Endodermal cell (in vitro differentiated cells): ENCODE results near the gene TMUB2. TPM values are rescaled to one million over a fixed set of nuclear protein-coding genes. Genes with fewer than 3 reads are reported as not detected.
A peak's percentile ranks its signal among the peaks of the same experiment; 100 is the strongest.
"Not testable (repeated sequence)": the region's sequence is repeated elsewhere in the genome, so short reads cannot be mapped to it uniquely, and the experiment has no call there.

ENCODE experiments used
- DNase-seq: peaks from one replicate; pipeline ENCODE4 v3.0.0-alpha.2; 2017
- H3K27ac ChIP-seq: 2 replicates; pipeline ENCODE4 v1.5.1; 2013; ENCODE audit warnings: mild to moderate bottlenecking, low read depth, low read length, moderate library complexity
- H3K27me3 ChIP-seq: 2 replicates; pipeline ENCODE4 v1.6.1; 2013; ENCODE audit warnings: mild to moderate bottlenecking, low read length, moderate library complexity; ENCODE audit not compliant: insufficient read depth, control insufficient read depth, poor library complexity, severe bottlenecking
- H3K36me3 ChIP-seq: 2 replicates; pipeline ENCODE4 v1.7.0; 2013; ENCODE audit warnings: mild to moderate bottlenecking, low read length, moderate library complexity; ENCODE audit not compliant: control insufficient read depth, insufficient read depth
- H3K4me1 ChIP-seq: one replicate; pipeline ENCODE4 v1.7.0; 2013; ENCODE audit warnings: low read length; ENCODE audit not compliant: control insufficient read depth, insufficient read depth
- H3K4me3 ChIP-seq: 2 replicates; pipeline ENCODE4 v1.5.1; 2013; ENCODE audit warnings: mild to moderate bottlenecking, low read length, moderate library complexity
- H3K9ac ChIP-seq: 2 replicates; pipeline ENCODE4 v1.6.1; 2013; ENCODE audit warnings: mild to moderate bottlenecking, low read length, moderate library complexity; ENCODE audit not compliant: poor library complexity, severe bottlenecking; ENCODE audit errors: extremely low read depth
- H3K9me3 ChIP-seq: 2 replicates; pipeline ENCODE4 v1.6.1; 2013; ENCODE audit warnings: mild to moderate bottlenecking, low read length, moderate library complexity; ENCODE audit not compliant: control insufficient read depth
- H3K27ac Mint-ChIP-seq: 2 replicates; pipeline ENCODE4 v1.8.0; 2020; ENCODE audit warnings: mixed read lengths
- H3K27me3 Mint-ChIP-seq: 2 replicates; pipeline ENCODE4 v1.8.0; 2021; ENCODE audit warnings: mild to moderate bottlenecking, mixed read lengths; ENCODE audit not compliant: insufficient read depth
- H3K36me3 Mint-ChIP-seq: 2 replicates; pipeline ENCODE4 v1.8.0; 2020; ENCODE audit warnings: low read depth, mixed read lengths
- H3K4me1 Mint-ChIP-seq: 2 replicates; pipeline ENCODE4 v1.8.0; 2020; ENCODE audit warnings: mixed read lengths
- H3K4me3 Mint-ChIP-seq: 2 replicates; pipeline ENCODE4 v1.8.0; 2020; ENCODE audit warnings: mild to moderate bottlenecking, moderate library complexity, mixed read lengths
- H3K9me3 Mint-ChIP-seq: 2 replicates; pipeline ENCODE4 v1.8.0; 2020; ENCODE audit warnings: mild to moderate bottlenecking, mixed read lengths
- CTCF ChIP-seq: fragments of 200-600 bp; sonication (generic); conservative IDR thresholded peaks from 2 replicates; pipeline ENCODE4 v1.5.0; 2021; ENCODE audit warnings: antibody characterized with exemption, mild to moderate bottlenecking
- WGBS, 2 experiments: methylation state at CpG; one replicate each; pipeline versions ENCODE4 v1.1.5 to v1.1.7; 2013; ENCODE audit warnings: missing lambda C conversion rate in 2 of 2, mixed read lengths in 1 of 2; ENCODE audit not compliant: insufficient coverage in 1 of 2, insufficient read length in 1 of 2; 5-methylcytosine and 5-hydroxymethylcytosine counted together
- long read RNA-seq, 4 experiments: library from polyadenylated mRNA in 2 of 4; library from RNA in 1 of 4; library from capped mRNA in 1 of 4; stranded (forward) in 3 of 4; unstranded in 1 of 4; transcript quantifications; one replicate each; pipeline ENCODE4 v2.0.0, GENCODE V29; 2020 to 2021; ENCODE audit warnings: inconsistent platforms in 1 of 4
- polyA plus RNA-seq, 2 experiments: library from polyadenylated mRNA; stranded (reverse); fragments of 50-300 nt; gene quantifications; one replicate each; pipeline ENCODE4 v1.2.3, GENCODE V29; 2013
- total RNA-seq, 2 donors: library from RNA; stranded (reverse); fragmentation: NEBNext Ultra II Directional in 1 of 2; extraction: Animal tissue kit (Norgen Biotek cat#: 25700) in 1 of 2; gene quantifications; 2 replicates in 1 of 2; 3 replicates in 1 of 2; pipeline ENCODE4 v1.2.1, GENCODE V29; 2021

The TMUB2 gene
- total RNA-seq, result 10 to 100 TPM; 28.8 to 33.1 TPM
- polyA plus RNA-seq (2013, experiment 1 of 2), result 43.4 TPM
- 38.5 TPM for polyA plus RNA-seq (2013, experiment 2 of 2)
- long read RNA-seq, experiment 1, partial matches to known transcripts, result 0 of 15 reads
- long read RNA-seq, experiment 1, other reads (novel, unspliced or antisense), result 11 of 15 reads
- long read RNA-seq, experiment 2, transcript TMUB2-201 (3 exons, 2,418 nt), result major isoform, 5 of 51 reads
- long read RNA-seq, experiment 2, partial matches to known transcripts, result 12 of 51 reads
- long read RNA-seq, experiment 2, other reads (novel, unspliced or antisense), result 23 of 51 reads
- long read RNA-seq, experiment 3, transcript TMUB2-201 (3 exons, 2,418 nt), result major isoform, 13 of 140 reads
- long read RNA-seq, experiment 3, transcript TMUB2-212 (3 exons, 1,918 nt), result minor isoform, 5 of 140 reads
- long read RNA-seq, experiment 3, transcript TMUB2-202 (3 exons, 1,921 nt), result minor isoform, 5 of 140 reads
- long read RNA-seq, experiment 3, partial matches to known transcripts, result 44 of 140 reads
- long read RNA-seq, experiment 3, other reads (novel, unspliced or antisense), result 67 of 140 reads
- long read RNA-seq, experiment 4, transcript TMUB2-213 (2 exons, 1,505 nt), result major isoform, 5 of 20 reads
- long read RNA-seq, experiment 4, partial matches to known transcripts, result 1 of 20 reads
- long read RNA-seq, experiment 4, other reads (novel, unspliced or antisense), result 13 of 20 reads

DNA sequence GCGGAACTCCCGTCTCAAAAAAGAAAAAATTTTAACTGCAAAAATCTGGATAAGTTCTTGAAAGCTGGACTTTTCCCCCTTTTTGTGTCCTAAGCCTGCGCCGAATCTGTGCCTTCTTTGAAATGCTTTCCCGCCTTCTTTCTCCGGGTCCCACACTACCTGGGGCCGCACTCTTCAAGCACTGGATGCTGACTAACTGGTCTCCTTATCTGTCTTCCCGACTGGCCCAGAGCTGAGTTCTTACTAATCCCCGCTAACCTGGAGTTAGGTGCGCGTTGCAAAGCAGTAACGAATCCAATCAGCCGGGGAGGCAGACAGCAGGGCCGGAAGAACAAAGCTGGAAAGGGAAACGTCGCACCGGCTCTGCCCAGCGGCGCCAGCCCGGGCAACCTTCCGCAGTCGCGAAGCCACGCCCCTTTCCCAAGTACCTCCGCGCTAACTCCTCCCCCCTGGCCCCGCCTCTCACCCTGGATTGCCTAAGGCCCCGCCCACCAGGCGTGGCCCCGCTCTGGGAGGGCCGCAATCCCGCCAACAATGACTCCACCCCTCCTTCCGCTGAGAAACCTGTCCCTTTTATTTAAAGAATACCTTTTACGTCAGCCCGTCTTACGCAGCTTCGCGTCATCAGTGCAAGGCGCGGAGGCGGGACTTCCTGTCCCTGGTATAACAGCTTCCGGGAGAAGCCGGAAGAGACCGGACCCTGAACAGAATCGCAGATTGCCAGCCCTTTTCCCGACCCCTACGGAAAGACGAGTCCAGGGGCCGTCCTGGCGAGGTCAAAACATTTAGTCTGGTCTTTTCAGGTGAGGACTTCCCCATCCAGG lies at the start of gene TMUB2:
TMUB2 (plus strand) TSS at position 666 of the 824 bp plus-strand sequence. CDS start 737 bp downstream, outside the sequence.
- Mint-ChIP-seq H3K4me1 (peaks cover 6% of the 10 kb centered on the region), H3K4me3 (peak within 1 kb of the TSS; percentile 96), H3K36me3 (peaks cover 36% of the 10 kb centered on the region), H3K27ac (peak within 1 kb of the TSS; percentile 99), H3K9me3 (peaks cover 7% of the 10 kb centered on the region), H3K27me3 (no peaks in the 10 kb centered on the region)
- H3K27me3 ChIP-seq, result no peaks in the 10 kb centered on the region
- peaks cover 43% of the 10 kb centered on the region for H3K36me3 ChIP-seq
- no peaks in the 10 kb centered on the region for H3K4me1 ChIP-seq
- 0% methylated on average over 35 to 50 of the region's 50 CpGs for WGBS, 2 experiments
- TF ChIP-seq CTCF, result no peak
- peak within 1 kb of the TSS; percentile 93 for H3K9ac ChIP-seq
- peak within 1 kb of the TSS; percentile 88 for H3K4me3 ChIP-seq
- peaks cover 8% of the 10 kb centered on the region for H3K9me3 ChIP-seq
- DNase-seq, result peak; percentile 100
- H3K27ac ChIP-seq, result peak within 1 kb of the TSS; percentile 96

DNA sequence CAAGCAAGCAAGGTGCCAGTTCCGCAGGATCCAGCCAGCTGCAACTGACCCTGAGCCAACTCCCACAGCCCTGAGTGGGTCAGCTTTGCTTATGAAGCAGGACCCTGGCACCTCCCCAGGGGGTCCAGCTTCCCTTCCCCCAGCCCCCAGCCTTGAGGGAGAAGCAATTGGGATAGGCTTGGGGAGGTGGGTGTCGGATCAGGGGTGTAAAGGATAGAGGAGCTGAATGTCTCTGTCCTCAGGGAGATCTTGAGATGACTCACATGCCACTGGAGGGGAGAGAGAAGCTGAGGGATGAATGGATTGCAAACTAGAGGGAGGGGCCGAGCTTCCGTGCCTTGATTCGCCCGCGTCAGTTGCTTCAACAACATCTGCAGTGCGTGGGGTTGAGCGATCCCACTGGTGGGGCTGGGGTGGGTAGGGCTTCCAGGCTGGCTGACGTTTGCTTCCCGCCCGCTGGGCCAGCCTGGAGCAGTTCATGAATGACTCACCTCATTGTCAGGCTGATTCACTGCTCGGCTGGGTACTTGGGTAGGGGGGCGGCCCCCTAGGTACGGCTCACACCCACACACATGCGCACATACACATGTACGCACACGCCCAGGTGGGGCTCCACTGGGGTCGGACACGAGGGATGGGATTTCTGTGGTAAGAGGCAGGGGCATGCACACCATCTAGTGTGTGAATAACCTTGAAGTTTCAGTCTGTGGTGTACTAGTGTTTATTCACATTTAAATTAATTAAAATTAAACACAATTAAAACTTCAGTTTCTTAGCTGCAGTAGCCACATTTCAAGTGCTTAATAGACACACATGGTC lies 48.7 kb upstream of the TMUB2 start:
- DNase-seq, result peak; percentile 98
- H3K9ac ChIP-seq, result peak overlapping the region; percentile 7

GRCh38 chr17:44143921-44144320 lies 42.9 kb upstream of the TMUB2 start:
- Mint-ChIP-seq H3K27ac (peak overlapping the region; percentile 64), H3K36me3 (peaks cover 22% of the 10 kb centered on the region), H3K4me1 (peaks cover 30% of the 10 kb centered on the region)
- 89 to 100% methylated on average over 6 to 8 of the region's 8 CpGs for WGBS, 2 experiments
- not testable (repeated sequence) for H3K9me3 ChIP-seq, H3K4me3 Mint-ChIP-seq, H3K27ac ChIP-seq, H3K9me3 Mint-ChIP-seq, H3K4me3 ChIP-seq, H3K27me3 Mint-ChIP-seq, H3K9ac ChIP-seq, H3K27me3 ChIP-seq, DNase-seq
- Histone ChIP-seq H3K4me1 (peaks cover 17% of the 10 kb centered on the region), H3K36me3 (peaks cover 20% of the 10 kb centered on the region)

More for the DNA sequence above, 48.7 kb upstream of the TMUB2 start:
- H3K4me3 Mint-ChIP-seq, result peak overlapping the region; percentile 53
- no peaks in the 10 kb centered on the region for H3K27me3 Mint-ChIP-seq
- Histone ChIP-seq H3K4me1 (no peaks in the 10 kb centered on the region), H3K36me3 (no peaks in the 10 kb centered on the region), H3K4me3 (peak overlapping the region; percentile 58), H3K27me3 (no peaks in the 10 kb centered on the region), H3K9me3 (no peaks in the 10 kb centered on the region), H3K27ac (no peak overlapping the region)
- peaks cover 2% of the 10 kb centered on the region for H3K36me3 Mint-ChIP-seq
- peaks cover 1% of the 10 kb centered on the region for H3K9me3 Mint-ChIP-seq
- no peak for TF ChIP-seq CTCF
- peak overlapping the region; percentile 89 for H3K27ac Mint-ChIP-seq
- H3K4me1 Mint-ChIP-seq, result peaks cover 21% of the 10 kb centered on the region
- 11 to 15% methylated on average over 8 to 16 of the region's 20 CpGs for WGBS, 2 experiments
